ENCODE results near the gene PARP3. TPM values are rescaled to one million over a fixed set of nuclear protein-coding genes. Genes with fewer than 3 reads are reported as not detected.
A peak's percentile ranks its signal among the peaks of the same experiment; 100 is the strongest.

PARP3 gene
- total and polyA plus RNA-seq, 9 of the 15 experiments (the other 6 are each of a cell fraction or from before 2014, with no cell fraction given): 0.46 to 6.6 (median 4.5) TPM

- TF ChIP-seq ZNF707 (CRISPR knock-in tag; conservative IDR thresholded peaks at IDR 0.05): no peak
- TF ChIP-seq HEY1 (CRISPR knock-in tag; IDR thresholded peaks at IDR 0.05; ENCODE audit: borderline replicate concordance): no peak
- TF ChIP-seq KDM5B (IDR thresholded peaks at IDR 0.05; ENCODE audit: insufficient replicate concordance, low read depth, low read length): no peak
- no peak for TF ChIP-seq SAP30 (IDR thresholded peaks at IDR 0.05; ENCODE audit: borderline replicate concordance, insufficient read depth, low read depth, low read length, poor library complexity, severe bottlenecking)
- no peak for TF ChIP-seq DNMT1 (IDR thresholded peaks at IDR 0.05)
- TF ChIP-seq ZFP1 (CRISPR knock-in tag; IDR thresholded peaks at IDR 0.05): no peak
- no peak for TF ChIP-seq CBX5 (IDR thresholded peaks at IDR 0.05; ENCODE audit: borderline replicate concordance, low read depth)
- peak; percentile 42 for TF ChIP-seq VEZF1 (CRISPR knock-in tag; IDR thresholded peaks at IDR 0.05)
- TF ChIP-seq KLF1 (tag; IDR thresholded peaks at IDR 0.05): no peak
- no peak for TF ChIP-seq NRF1 (conservative IDR thresholded peaks at IDR 0.05 in 1 of 2, IDR thresholded peaks at IDR 0.05 in 1 of 2)
- no peak for TF ChIP-seq HMGXB4 (CRISPR knock-in tag; IDR thresholded peaks at IDR 0.05)
- TF ChIP-seq ATF3 (IDR thresholded peaks at IDR 0.05): no peak
- no peak for TF ChIP-seq ATF3 (CRISPR knock-in tag; conservative IDR thresholded peaks at IDR 0.05)
- peak; percentile 81; the same call in 1 of the 2 replicates for TF ChIP-seq ZBTB33 (CRISPR knock-in tag; IDR thresholded peaks at IDR 0.05)
- TF ChIP-seq RB1 (IDR thresholded peaks at IDR 0.05; ENCODE audit: low read depth): 0 out of 2 replicates have a peak, but pooled peaks have one; percentile 13
- TF ChIP-seq XRCC3 (IDR thresholded peaks at IDR 0.05): no peak
These were observed 33.8 kb downstream of the PARP3 start (continued) for GRCh38 chr3:51975852-51976549.
